Suprapubic skin (tissue), 4 donors: ENCODE measurements around the gene LDHAL6B. TPM values are rescaled to one million over a fixed set of nuclear protein-coding genes. Genes with fewer than 3 reads are reported as not detected.

Experiments
- DNase-seq, 2 donors: peaks; one replicate each; pipeline ENCODE4 v3.0.0-alpha.2; 2019; ENCODE audit warnings: low spot score in 2 of 2
- H3K27ac ChIP-seq: fragments of 200-600 bp; sonication (generic); one replicate; pipeline ENCODE4 v1.5.1; 2019
- H3K27me3 ChIP-seq: fragments of 200-600 bp; sonication (generic); one replicate; pipeline ENCODE4 v1.5.1; 2019
- H3K36me3 ChIP-seq: fragments of 200-600 bp; sonication (generic); one replicate; pipeline ENCODE4 v1.5.1; 2019
- H3K4me1 ChIP-seq: fragments of 200-600 bp; sonication (generic); one replicate; pipeline ENCODE4 v1.5.1; 2019
- H3K4me3 ChIP-seq: fragments of 200-600 bp; sonication (generic); one replicate; pipeline ENCODE4 v1.5.1; 2019; ENCODE audit warnings: mild to moderate bottlenecking
- H3K9me3 ChIP-seq: fragments of 200-600 bp; sonication (generic); one replicate; pipeline ENCODE4 v1.5.1; 2019
- CTCF ChIP-seq, 2 donors: fragments of 200-600 bp in 1 of 2; fragments of 450-650 bp in 1 of 2; sonication (generic) in 1 of 2; IDR thresholded peaks; one replicate each; pipeline ENCODE4 v1.5.1; 2016 to 2019; ENCODE audit warnings: antibody characterized with exemption in 2 of 2, mild to moderate bottlenecking in 1 of 2, moderate library complexity in 1 of 2
- EP300 ChIP-seq: sonication (generic); formaldehyde crosslinking; IDR thresholded peaks from one replicate; pipeline ENCODE4 v1.6.1; 2017; ENCODE audit warnings: antibody characterized with exemption
- POLR2A ChIP-seq, 2 donors: fragments of 450-650 bp; IDR thresholded peaks; one replicate each; pipeline ENCODE4 v1.6.1; 2017; ENCODE audit warnings: antibody characterized with exemption in 2 of 2, mild to moderate bottlenecking in 2 of 2, moderate library complexity in 2 of 2
- POLR2AphosphoS5 ChIP-seq, 3 donors: sonication (generic); formaldehyde crosslinking; IDR thresholded peaks; one replicate each; pipeline ENCODE4 v1.6.1; 2017; ENCODE audit warnings: antibody characterized with exemption in 3 of 3
- WGBS: methylation state at CpG from one replicate; pipeline ENCODE4 v1.1.5; 2018; 5-methylcytosine and 5-hydroxymethylcytosine counted together
- total RNA-seq, 4 donors: library from RNA; depleted of rRNA; stranded (reverse); fragments of >200 nt; gene quantifications; one replicate each; pipeline ENCODE4 v1.1.0, GENCODE V29; 2016

The LDHAL6B gene
- total RNA-seq, 4 donors from 2014 or later: not detected

GRCh38 chr15:59199626-59200465 lies 6.8 kb upstream of the LDHAL6B start:
- DNase-seq: no peak

GRCh38 chr15:59200560-59200959 lies 6.1 kb upstream of the LDHAL6B start:
- no peak for TF ChIP-seq EP300
- TF ChIP-seq POLR2A (IDR thresholded peaks at IDR 0.05): no peak
- TF ChIP-seq POLR2AphosphoS5 (IDR thresholded peaks at IDR 0.05): no peak
- no peak for TF ChIP-seq CTCF (IDR thresholded peaks at IDR 0.05)
- peaks cover 50% of the 10 kb centered on the region for H3K36me3 ChIP-seq
- H3K4me1 ChIP-seq: no peaks in the 10 kb centered on the region
- 72% methylated on average over 9 of the region's 9 CpGs for WGBS
- DNase-seq: no peak
- H3K4me3 ChIP-seq: no peak overlapping the region
- peak overlapping the region; percentile 12 for H3K27ac ChIP-seq
- no peaks in the 10 kb centered on the region for H3K27me3 ChIP-seq
- H3K9me3 ChIP-seq: no peaks in the 10 kb centered on the region

More at GRCh38 chr15:59199626-59200465, 6.8 kb upstream of the LDHAL6B start:
- no peaks in the 10 kb centered on the region for H3K4me1 ChIP-seq
- no peak overlapping the region for H3K4me3 ChIP-seq
- no peaks in the 10 kb centered on the region for H3K9me3 ChIP-seq
- no peaks in the 10 kb centered on the region for H3K27me3 ChIP-seq
- H3K36me3 ChIP-seq: peaks cover 49% of the 10 kb centered on the region
- 82% methylated on average over 10 of the region's 10 CpGs for WGBS
- no peak overlapping the region for H3K27ac ChIP-seq
- no peak for TF ChIP-seq EP300
- no peak for TF ChIP-seq POLR2A (IDR thresholded peaks at IDR 0.05)
- no peak for TF ChIP-seq CTCF (IDR thresholded peaks at IDR 0.05)
- no peak for TF ChIP-seq POLR2AphosphoS5 (IDR thresholded peaks at IDR 0.05)

DNA sequence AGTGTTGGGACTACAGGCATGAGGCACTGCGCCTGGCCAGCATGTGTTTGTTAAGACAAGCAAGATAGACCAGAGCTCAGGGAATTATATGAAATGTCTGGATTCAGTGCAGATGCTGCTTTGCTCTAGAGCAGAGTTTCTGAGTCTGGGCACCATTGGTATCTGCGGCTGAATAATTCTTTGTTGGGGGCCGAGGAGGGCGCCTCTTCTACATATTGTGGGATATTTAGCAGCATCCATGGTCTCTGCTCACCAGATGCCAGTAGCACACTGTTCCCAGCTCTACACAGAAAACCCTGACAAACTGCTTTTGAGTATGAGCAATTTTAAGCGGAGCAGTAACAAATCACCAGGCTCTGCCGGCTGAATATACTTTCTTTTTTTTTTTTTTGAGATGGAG lies 3.6 kb upstream of the LDHAL6B start:
- no peak overlapping the region for H3K4me3 ChIP-seq

GRCh38 chr15:59203657-59204056 lies 3.0 kb upstream of the LDHAL6B start:
- peaks cover 64% of the 10 kb centered on the region for H3K36me3 ChIP-seq
- no peak for DNase-seq
- no peaks in the 10 kb centered on the region for H3K9me3 ChIP-seq
- no peak overlapping the region for H3K27ac ChIP-seq
- no peak overlapping the region for H3K4me3 ChIP-seq
- no peaks in the 10 kb centered on the region for H3K4me1 ChIP-seq
- no peaks in the 10 kb centered on the region for H3K27me3 ChIP-seq
- no peak for TF ChIP-seq POLR2AphosphoS5 (IDR thresholded peaks at IDR 0.05)
- TF ChIP-seq EP300: no peak
- no peak for TF ChIP-seq POLR2A (IDR thresholded peaks at IDR 0.05)
- no peak for TF ChIP-seq CTCF (IDR thresholded peaks at IDR 0.05)
- WGBS: 76% methylated on average over 3 of the region's 3 CpGs

More for the DNA sequence above, 3.6 kb upstream of the LDHAL6B start:
- Histone ChIP-seq H3K4me1 (no peaks in the 10 kb centered on the region), H3K36me3 (peaks cover 64% of the 10 kb centered on the region), H3K27ac (no peak overlapping the region), H3K9me3 (no peaks in the 10 kb centered on the region), H3K27me3 (no peaks in the 10 kb centered on the region)
- TF ChIP-seq POLR2AphosphoS5 (IDR thresholded peaks at IDR 0.05): no peak
- no peak for TF ChIP-seq EP300
- TF ChIP-seq POLR2A (IDR thresholded peaks at IDR 0.05): no peak
- 90% methylated on average over 6 of the region's 6 CpGs for WGBS
- no peak for DNase-seq

GRCh38 chr15:59205839-59206622 lies 612 bp upstream of the LDHAL6B start:
- Histone ChIP-seq H3K27me3 (no peaks in the 10 kb centered on the region), H3K9me3 (no peaks in the 10 kb centered on the region), H3K4me1 (peaks cover 3% of the 10 kb centered on the region), H3K27ac (no peak overlapping the region), H3K36me3 (peaks cover 54% of the 10 kb centered on the region), H3K4me3 (no peak overlapping the region)
- no peak for DNase-seq
- no peak for TF ChIP-seq POLR2A (IDR thresholded peaks at IDR 0.05)
- TF ChIP-seq EP300: no peak
- no peak for TF ChIP-seq CTCF (IDR thresholded peaks at IDR 0.05)
- TF ChIP-seq POLR2AphosphoS5 (IDR thresholded peaks at IDR 0.05): no peak
- WGBS: 91% methylated on average over 9 of the region's 9 CpGs
